Memory B cell (primary cell): ENCODE results near the gene SPATA18.
"Not testable (repeated sequence)": the region's sequence is repeated elsewhere in the genome, so short reads cannot be mapped to it uniquely, and the experiment has no call there.

Experiments used
- ATAC-seq: fragments of 150-1000 bp; cut with Tn5 transposase; 2 replicates; pipeline ENCODE4 v1.10.0; 2021; ENCODE audit warnings: low read depth, mild to moderate bottlenecking, moderate library complexity
- DNase-seq, 2 donors: peaks; one replicate each; pipeline ENCODE4 v3.0.0; 2022; ENCODE audit warnings: low spot score in 2 of 2
- H3K27ac Mint-ChIP-seq: one replicate; pipeline ENCODE4 v1.8.0; 2022; ENCODE audit warnings: mild to moderate bottlenecking, moderate library complexity, mixed read lengths
- H3K27me3 Mint-ChIP-seq: one replicate; pipeline ENCODE4 v1.8.0; 2022; ENCODE audit warnings: mixed read lengths
- H3K36me3 Mint-ChIP-seq: one replicate; pipeline ENCODE4 v1.8.0; 2022; ENCODE audit warnings: mild to moderate bottlenecking, mixed read lengths
- H3K4me1 Mint-ChIP-seq: one replicate; pipeline ENCODE4 v1.8.0; 2022; ENCODE audit warnings: mixed read lengths
- H3K4me3 Mint-ChIP-seq: one replicate; pipeline ENCODE4 v1.8.0; 2022; ENCODE audit warnings: mild to moderate bottlenecking, moderate library complexity, mixed read lengths
- H3K9me3 Mint-ChIP-seq: one replicate; pipeline ENCODE4 v1.8.0; 2022; ENCODE audit warnings: mixed read lengths

The SPATA18 gene

DNA sequence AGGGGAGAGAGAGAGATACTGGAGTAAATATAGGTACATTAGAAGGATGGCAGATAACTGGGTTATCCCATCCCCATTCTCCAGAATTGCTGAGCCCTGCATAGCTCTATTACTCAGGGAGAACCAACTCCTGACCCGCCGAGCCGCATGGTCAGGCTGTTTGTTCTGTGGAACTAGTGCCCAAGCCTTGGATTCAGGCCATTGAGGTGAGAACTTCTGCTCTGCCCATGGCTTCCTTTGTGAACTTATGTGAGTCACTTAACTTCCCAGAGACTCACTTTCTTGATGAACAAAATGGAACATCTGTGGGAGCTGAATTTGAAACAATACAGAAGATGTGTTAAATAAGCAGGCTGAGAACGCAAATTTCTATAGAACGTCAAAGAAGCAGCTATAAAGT lies 54.2 kb downstream of the SPATA18 start:
- Mint-ChIP-seq H3K4me1 (no peaks in the 10 kb centered on the region), H3K4me3 (no peak overlapping the region), H3K27me3 (peaks cover 4% of the 10 kb centered on the region), H3K9me3 (no peaks in the 10 kb centered on the region), H3K36me3 (no peaks in the 10 kb centered on the region), H3K27ac (no peak overlapping the region)
- ATAC-seq (no peak), DNase-seq (no peak)

GRCh38 chr4:52106191-52106590 lies 55.1 kb downstream of the SPATA18 start:
- H3K27me3 Mint-ChIP-seq = peaks cover 4% of the 10 kb centered on the region
- no peak overlapping the region for H3K27ac Mint-ChIP-seq
- no peaks in the 10 kb centered on the region for H3K9me3 Mint-ChIP-seq
- no peak overlapping the region for H3K4me3 Mint-ChIP-seq
- no peaks in the 10 kb centered on the region for H3K4me1 Mint-ChIP-seq
- ATAC-seq = no peak
- DNase-seq = no peak
- H3K36me3 Mint-ChIP-seq = no peaks in the 10 kb centered on the region

DNA sequence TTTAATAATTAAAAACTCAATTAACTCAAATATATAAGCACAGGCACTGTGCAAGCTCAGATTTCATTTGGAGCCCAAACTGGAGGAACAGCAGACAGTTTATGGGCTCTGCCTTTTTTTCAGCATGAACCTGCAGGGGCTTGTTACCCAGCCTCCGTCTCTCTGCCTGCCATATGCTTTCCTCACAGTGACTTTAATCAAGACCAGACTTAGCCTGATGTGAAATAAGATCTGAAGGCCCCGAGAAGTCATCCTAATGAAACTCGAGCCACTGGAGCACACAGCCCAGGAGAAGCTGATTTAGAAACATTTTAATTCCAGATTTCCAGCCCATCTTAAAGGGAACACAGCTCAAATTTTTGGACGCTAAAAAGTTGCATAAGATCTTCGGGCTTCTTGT lies 55.6 kb downstream of the SPATA18 start:
- peaks cover 4% of the 10 kb centered on the region for H3K27me3 Mint-ChIP-seq
- H3K4me1 Mint-ChIP-seq = no peaks in the 10 kb centered on the region
- H3K27ac Mint-ChIP-seq = no peak overlapping the region
- DNase-seq (no peak), ATAC-seq (no peak)
- no peak overlapping the region for H3K4me3 Mint-ChIP-seq
- no peaks in the 10 kb centered on the region for H3K36me3 Mint-ChIP-seq
- H3K9me3 Mint-ChIP-seq = no peaks in the 10 kb centered on the region

DNA sequence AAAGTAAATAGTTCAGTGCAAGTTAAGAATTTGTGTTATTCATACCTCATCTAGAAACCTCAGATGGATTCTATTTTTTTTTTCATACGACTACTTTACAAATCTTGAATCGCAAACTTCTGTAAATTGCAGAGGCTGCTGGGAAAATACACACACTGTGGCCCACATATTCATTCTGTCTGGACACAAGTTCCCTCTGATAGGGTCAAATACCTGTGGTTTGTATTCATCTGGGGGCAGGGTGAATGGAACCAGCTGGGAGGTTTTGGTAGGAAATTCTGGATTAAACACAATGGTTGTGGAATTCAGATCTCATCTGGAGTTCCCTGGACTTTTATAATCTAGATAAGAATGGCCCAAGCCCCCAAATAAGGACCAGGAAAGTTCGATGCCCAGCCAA lies 56.2 kb downstream of the SPATA18 start:
- no peak overlapping the region for H3K4me3 Mint-ChIP-seq
- no peak for ATAC-seq
- H3K36me3 Mint-ChIP-seq = no peaks in the 10 kb centered on the region
- no peaks in the 10 kb centered on the region for H3K4me1 Mint-ChIP-seq
- peaks cover 4% of the 10 kb centered on the region for H3K27me3 Mint-ChIP-seq
- no peak overlapping the region for H3K27ac Mint-ChIP-seq
- no peaks in the 10 kb centered on the region for H3K9me3 Mint-ChIP-seq
- DNase-seq = no peak

- no peaks in the 10 kb centered on the region for H3K4me1 Mint-ChIP-seq
- H3K36me3 Mint-ChIP-seq = no peaks in the 10 kb centered on the region
- H3K9me3 Mint-ChIP-seq = no peaks in the 10 kb centered on the region
- H3K27ac Mint-ChIP-seq = no peak overlapping the region
- ATAC-seq (no peak), DNase-seq (no peak)
- H3K4me3 Mint-ChIP-seq = no peak overlapping the region
- peaks cover 5% of the 10 kb centered on the region for H3K27me3 Mint-ChIP-seq
Measured at GRCh38 chr4:52107745-52108144, 56.6 kb downstream of the SPATA18 start.

- Mint-ChIP-seq H3K4me1 (no peaks in the 10 kb centered on the region), H3K27me3 (peaks cover 6% of the 10 kb centered on the region), H3K9me3 (no peaks in the 10 kb centered on the region), H3K4me3 (no peak overlapping the region), H3K27ac (no peak overlapping the region), H3K36me3 (no peaks in the 10 kb centered on the region)
- ATAC-seq (no peak), DNase-seq (no peak)
Measured at GRCh38 chr4:52110171-52110570, 59.1 kb downstream of the SPATA18 start.

DNA sequence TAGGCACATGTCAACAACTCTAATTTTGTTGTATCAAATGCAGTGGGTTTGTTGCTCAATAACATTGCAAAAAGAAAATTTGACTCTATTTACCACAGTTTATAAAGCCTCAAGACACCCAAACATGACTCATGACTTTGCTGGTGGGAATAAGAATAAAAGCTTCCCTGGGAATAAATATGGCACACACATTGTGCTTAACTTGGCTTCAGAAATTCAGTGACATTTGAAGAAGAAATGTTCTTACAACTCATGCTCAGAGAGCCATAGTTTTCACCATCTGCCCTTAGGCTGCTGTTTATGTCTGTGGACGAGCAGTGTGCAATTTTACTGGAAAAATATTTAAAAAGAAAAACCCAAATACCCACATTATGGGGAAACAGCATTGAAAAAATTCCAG lies 60.9 kb downstream of the SPATA18 start:
- no peaks in the 10 kb centered on the region for H3K36me3 Mint-ChIP-seq
- DNase-seq = no peak

DNA sequence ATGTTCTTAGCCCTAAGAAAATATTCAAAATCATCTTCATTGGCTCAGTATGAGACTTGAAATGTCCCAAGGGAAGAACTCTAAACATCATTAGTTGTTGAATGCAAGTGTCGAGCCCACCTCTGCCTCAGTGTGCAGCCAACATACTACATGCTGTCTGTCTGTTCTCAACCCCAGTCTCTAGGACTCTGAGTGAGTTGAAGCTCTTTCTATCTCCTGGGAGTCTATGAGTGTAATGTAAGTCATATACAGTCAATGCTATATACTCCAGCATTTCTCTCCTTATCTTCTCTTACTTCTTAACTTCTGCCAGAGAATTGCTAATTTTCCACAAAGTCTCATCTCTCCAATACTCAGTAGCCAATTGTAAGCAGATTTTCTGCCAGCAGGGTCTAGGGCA lies 61.3 kb downstream of the SPATA18 start:
- Mint-ChIP-seq H3K4me3 (no peak overlapping the region), H3K27ac (no peak overlapping the region), H3K36me3 (no peaks in the 10 kb centered on the region), H3K4me1 (no peaks in the 10 kb centered on the region), H3K9me3 (no peaks in the 10 kb centered on the region), H3K27me3 (peaks cover 6% of the 10 kb centered on the region)
- ATAC-seq = no peak
- DNase-seq = no peak

More for the DNA sequence above, 60.9 kb downstream of the SPATA18 start:
- H3K27me3 Mint-ChIP-seq = peaks cover 6% of the 10 kb centered on the region
- no peak for ATAC-seq
- no peak overlapping the region for H3K4me3 Mint-ChIP-seq
- H3K9me3 Mint-ChIP-seq = no peaks in the 10 kb centered on the region
- H3K27ac Mint-ChIP-seq = no peak overlapping the region
- no peaks in the 10 kb centered on the region for H3K4me1 Mint-ChIP-seq

DNA sequence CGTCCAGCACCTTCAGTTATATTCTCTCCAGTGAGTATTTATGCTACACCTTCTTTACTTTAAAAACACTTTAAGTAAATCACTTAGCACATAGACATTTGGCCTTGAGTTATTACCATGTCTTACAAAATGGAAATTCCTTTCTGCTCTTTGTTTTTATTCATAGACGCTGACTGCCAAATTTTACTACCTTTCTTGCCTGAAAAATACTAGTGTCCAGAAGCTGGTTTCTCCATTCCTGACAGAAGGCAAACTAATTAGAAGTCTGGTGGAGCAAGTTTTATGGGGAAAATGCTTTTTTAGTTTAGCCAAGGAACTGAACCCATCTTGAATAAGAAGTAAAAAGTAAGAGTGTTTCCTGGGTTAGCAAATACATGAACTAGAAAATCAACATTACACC lies 65.5 kb downstream of the SPATA18 start:
- DNase-seq (no peak), ATAC-seq (no peak)
- Mint-ChIP-seq H3K9me3 (no peaks in the 10 kb centered on the region), H3K4me1 (no peaks in the 10 kb centered on the region), H3K27ac (no peak overlapping the region), H3K4me3 (no peak overlapping the region), H3K27me3 (peaks cover 3% of the 10 kb centered on the region), H3K36me3 (no peaks in the 10 kb centered on the region)

- Mint-ChIP-seq H3K9me3 (no peaks in the 10 kb centered on the region), H3K4me3 (no peak overlapping the region), H3K4me1 (no peaks in the 10 kb centered on the region), H3K27me3 (peaks cover 2% of the 10 kb centered on the region), H3K36me3 (no peaks in the 10 kb centered on the region), H3K27ac (no peak overlapping the region)
- DNase-seq (no peak), ATAC-seq (no peak)
Measured at GRCh38 chr4:52126226-52126625, 75.1 kb downstream of the SPATA18 start.

GRCh38 chr4:52126966-52127365 lies 75.9 kb downstream of the SPATA18 start:
- Mint-ChIP-seq H3K27me3 (peaks cover 2% of the 10 kb centered on the region), H3K4me3 (no peak overlapping the region), H3K27ac (no peak overlapping the region), H3K9me3 (no peaks in the 10 kb centered on the region), H3K4me1 (no peaks in the 10 kb centered on the region), H3K36me3 (no peaks in the 10 kb centered on the region)
- ATAC-seq (no peak), DNase-seq (no peak)

GRCh38 chr4:52135171-52135570 lies 84.1 kb downstream of the SPATA18 start:
- H3K27me3 Mint-ChIP-seq = peaks cover 3% of the 10 kb centered on the region
- H3K4me3 Mint-ChIP-seq = no peak overlapping the region
- H3K4me1 Mint-ChIP-seq = no peaks in the 10 kb centered on the region
- DNase-seq = no peak
- no peaks in the 10 kb centered on the region for H3K36me3 Mint-ChIP-seq
- no peak for ATAC-seq
- H3K9me3 Mint-ChIP-seq = peaks cover 3% of the 10 kb centered on the region
- H3K27ac Mint-ChIP-seq = no peak overlapping the region

GRCh38 chr4:52137152-52137551 lies 86.0 kb downstream of the SPATA18 start:
- H3K4me3 Mint-ChIP-seq, DNase-seq, H3K36me3 Mint-ChIP-seq, H3K27ac Mint-ChIP-seq, ATAC-seq, H3K9me3 Mint-ChIP-seq, H3K4me1 Mint-ChIP-seq, H3K27me3 Mint-ChIP-seq: not testable (repeated sequence)

DNA sequence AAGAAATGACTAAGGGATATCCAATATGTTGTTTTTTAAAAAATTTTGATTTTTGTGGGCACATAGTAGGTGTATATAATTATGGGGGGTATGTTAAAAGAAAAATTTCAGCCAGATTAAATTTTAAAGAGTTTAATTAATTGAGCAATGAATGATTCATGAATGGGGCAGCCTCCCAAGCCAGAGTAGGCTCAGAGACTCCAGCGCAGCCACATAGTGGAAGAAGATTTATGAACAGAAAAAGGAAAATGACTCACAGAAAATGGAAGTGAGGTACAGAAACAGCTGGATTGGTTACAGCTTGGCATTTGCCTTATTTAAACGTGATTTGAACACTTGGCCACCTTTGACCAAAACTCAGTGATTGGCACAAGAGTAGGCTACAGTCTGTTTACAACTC lies 91.7 kb downstream of the SPATA18 start:
- ATAC-seq = no peak
- Mint-ChIP-seq H3K9me3 (peaks cover 5% of the 10 kb centered on the region), H3K27ac (no peak overlapping the region), H3K36me3 (no peaks in the 10 kb centered on the region), H3K4me1 (no peaks in the 10 kb centered on the region), H3K4me3 (no peak overlapping the region), H3K27me3 (no peaks in the 10 kb centered on the region)
- DNase-seq = no peak

- peaks cover 4% of the 10 kb centered on the region for H3K9me3 Mint-ChIP-seq
- no peak overlapping the region for H3K27ac Mint-ChIP-seq
- no peaks in the 10 kb centered on the region for H3K4me1 Mint-ChIP-seq
- DNase-seq = no peak
- ATAC-seq = no peak
- H3K36me3 Mint-ChIP-seq = no peaks in the 10 kb centered on the region
- H3K4me3 Mint-ChIP-seq = no peak overlapping the region
- no peaks in the 10 kb centered on the region for H3K27me3 Mint-ChIP-seq
Measured at GRCh38 chr4:52143815-52144214, 92.7 kb downstream of the SPATA18 start.

DNA sequence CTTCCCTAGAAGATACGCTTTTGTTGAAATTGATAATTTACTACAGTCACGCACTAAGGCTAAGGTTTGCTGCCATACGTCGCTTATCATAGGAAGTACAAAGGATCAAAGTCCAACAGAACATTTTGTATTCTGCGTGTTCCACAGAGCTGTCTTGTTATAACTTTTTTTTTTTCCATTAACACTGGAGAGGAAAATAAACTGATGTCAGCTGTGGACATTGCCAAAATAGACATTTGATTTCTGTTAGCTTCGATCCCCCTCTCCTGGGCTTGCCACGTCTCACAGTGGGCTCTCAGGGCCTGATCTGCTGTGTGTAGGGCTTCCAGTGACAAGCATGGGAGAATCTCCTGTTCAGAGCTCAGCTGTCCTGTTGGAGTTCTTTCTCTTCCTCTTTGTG lies 93.3 kb downstream of the SPATA18 start:
- DNase-seq (no peak), ATAC-seq (no peak)
- Mint-ChIP-seq H3K4me1 (no peaks in the 10 kb centered on the region), H3K36me3 (no peaks in the 10 kb centered on the region), H3K27me3 (no peaks in the 10 kb centered on the region), H3K4me3 (no peak overlapping the region), H3K9me3 (peaks cover 4% of the 10 kb centered on the region), H3K27ac (no peak overlapping the region)
